Common myeloid progenitor, CD34-positive (primary cell): ENCODE results near the gene BCAR3.

Experiments
- CTCF ChIA-PET: fragments of 350-600 bp; sonication (Branson Sonifier 250); formaldehyde crosslinking; loops from one replicate; lab custom pipeline; 2021; ENCODE audit warnings: antibody characterized with exemption; lab: Charles Lee
- POLR2A ChIA-PET: fragments of 350-600 bp; sonication (Branson Sonifier 250); formaldehyde crosslinking; loops from one replicate; lab custom pipeline; 2021; ENCODE audit warnings: antibody characterized with exemption; lab: Charles Lee
- DNase-seq, 3 donors: peaks; one replicate each; pipeline versions ENCODE4 v3.0.0 to v3.0.0-alpha.2; 2013
- H3K27ac ChIP-seq, 2 experiments: 1 replicate in 1 of 2; 2 replicates in 1 of 2; pipeline ENCODE4 v1.7.0; 2013; ENCODE audit warnings: inconsistent platforms in 2 of 2, low read length in 2 of 2, mild to moderate bottlenecking in 2 of 2, low read depth in 1 of 2, moderate library complexity in 1 of 2; ENCODE audit not compliant: severe bottlenecking in 2 of 2, insufficient read depth in 1 of 2, poor library complexity in 1 of 2
- H3K27me3 ChIP-seq, 5 experiments: replicated peaks in 2 of 5; 1 replicate in 3 of 5; 2 replicates in 2 of 5; pipeline versions ENCODE4 v1.6.1 to v1.7.0; 2013; ENCODE audit warnings: low read length in 4 of 5, mild to moderate bottlenecking in 2 of 5, moderate library complexity in 2 of 5, inconsistent platforms in 1 of 5; ENCODE audit not compliant: insufficient read depth in 5 of 5, control insufficient read depth in 4 of 5
- H3K36me3 ChIP-seq, 4 experiments: 1 replicate in 2 of 4; 2 replicates in 2 of 4; pipeline versions ENCODE4 v1.6.1 to v1.7.0; 2013; ENCODE audit warnings: low read length in 3 of 4, control low read depth in 1 of 4, mild to moderate bottlenecking in 1 of 4; ENCODE audit not compliant: control insufficient read depth in 4 of 4, insufficient read depth in 4 of 4
- H3K4me1 ChIP-seq, 4 experiments: 1 replicate in 3 of 4; 2 replicates in 1 of 4; pipeline versions ENCODE4 v1.6.1 to v1.7.1; 2013; ENCODE audit warnings: low read length in 3 of 4, mild to moderate bottlenecking in 3 of 4, control low read depth in 1 of 4, inconsistent platforms in 1 of 4, moderate library complexity in 1 of 4; ENCODE audit not compliant: control insufficient read depth in 4 of 4, insufficient read depth in 4 of 4; ENCODE audit errors: control extremely low read depth in 1 of 4
- H3K4me3 ChIP-seq, 7 experiments: 1 replicate in 4 of 7; 2 replicates in 3 of 7; pipeline versions ENCODE4 v1.5.1 to v1.7.0; 2013; ENCODE audit warnings: mild to moderate bottlenecking in 7 of 7, low read length in 6 of 7, moderate library complexity in 6 of 7, inconsistent platforms in 2 of 7, low read depth in 2 of 7, control low read depth in 1 of 7; ENCODE audit not compliant: insufficient read depth in 4 of 7, control insufficient read depth in 1 of 7; ENCODE audit errors: extremely low read depth in 1 of 7
- H3K9me3 ChIP-seq, 5 experiments: 1 replicate in 4 of 5; 2 replicates in 1 of 5; pipeline versions ENCODE4 v1.6.1 to v1.7.1; 2013; ENCODE audit warnings: low read length in 4 of 5, mild to moderate bottlenecking in 2 of 5, inconsistent platforms in 1 of 5, low read depth in 1 of 5, moderate library complexity in 1 of 5; ENCODE audit not compliant: control insufficient read depth in 4 of 5, insufficient read depth in 2 of 5; ENCODE audit errors: control extremely low read depth in 1 of 5
- WGBS: methylation state at CpG from one replicate; pipeline ENCODE4 v1.1.5; 2013; ENCODE audit not compliant: insufficient coverage; 5-methylcytosine and 5-hydroxymethylcytosine counted together

BCAR3 gene

DNA sequence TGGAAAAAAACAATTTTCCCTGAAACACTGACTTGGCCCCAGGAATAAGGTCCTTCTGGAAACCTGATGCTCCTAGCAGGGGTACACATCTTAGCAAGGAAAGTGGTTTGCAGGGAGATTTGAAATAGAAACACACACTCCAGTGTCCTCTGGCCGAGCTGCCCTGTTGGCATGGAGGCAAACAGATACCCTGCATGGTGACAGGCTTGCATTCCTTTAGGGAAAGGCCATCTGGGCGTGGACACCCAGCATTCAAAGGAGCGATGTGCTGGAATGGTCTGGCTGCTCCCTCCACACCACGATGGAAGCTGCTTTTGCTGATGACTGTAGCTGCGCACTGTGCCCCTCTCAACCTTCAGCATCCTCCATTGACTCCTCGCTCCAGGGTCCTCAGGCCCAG, 41.5 kb upstream of the BCAR3 start:
- ChIA-PET CTCF (no interaction called here), POLR2A (interaction anchor here (1.0 kb wide), 1 partner anchor 12 kb away, joined by 3 read pairs; no protein-coding TSS in a partner anchor)
- DNase-seq, result no peak
- 95% methylated on average over 4 of the region's 6 CpGs for WGBS
- H3K27me3 ChIP-seq, result no peaks in the 10 kb centered on the region
- H3K36me3 ChIP-seq, result no peaks in the 10 kb centered on the region
- H3K4me3 ChIP-seq, result no peak overlapping the region
- no peak overlapping the region for H3K27ac ChIP-seq
- H3K9me3 ChIP-seq, result no peaks in the 10 kb centered on the region
- peaks cover 0 to 11% (median 3%) of the 10 kb centered on the region in 4 experiments for H3K4me1 ChIP-seq

DNA sequence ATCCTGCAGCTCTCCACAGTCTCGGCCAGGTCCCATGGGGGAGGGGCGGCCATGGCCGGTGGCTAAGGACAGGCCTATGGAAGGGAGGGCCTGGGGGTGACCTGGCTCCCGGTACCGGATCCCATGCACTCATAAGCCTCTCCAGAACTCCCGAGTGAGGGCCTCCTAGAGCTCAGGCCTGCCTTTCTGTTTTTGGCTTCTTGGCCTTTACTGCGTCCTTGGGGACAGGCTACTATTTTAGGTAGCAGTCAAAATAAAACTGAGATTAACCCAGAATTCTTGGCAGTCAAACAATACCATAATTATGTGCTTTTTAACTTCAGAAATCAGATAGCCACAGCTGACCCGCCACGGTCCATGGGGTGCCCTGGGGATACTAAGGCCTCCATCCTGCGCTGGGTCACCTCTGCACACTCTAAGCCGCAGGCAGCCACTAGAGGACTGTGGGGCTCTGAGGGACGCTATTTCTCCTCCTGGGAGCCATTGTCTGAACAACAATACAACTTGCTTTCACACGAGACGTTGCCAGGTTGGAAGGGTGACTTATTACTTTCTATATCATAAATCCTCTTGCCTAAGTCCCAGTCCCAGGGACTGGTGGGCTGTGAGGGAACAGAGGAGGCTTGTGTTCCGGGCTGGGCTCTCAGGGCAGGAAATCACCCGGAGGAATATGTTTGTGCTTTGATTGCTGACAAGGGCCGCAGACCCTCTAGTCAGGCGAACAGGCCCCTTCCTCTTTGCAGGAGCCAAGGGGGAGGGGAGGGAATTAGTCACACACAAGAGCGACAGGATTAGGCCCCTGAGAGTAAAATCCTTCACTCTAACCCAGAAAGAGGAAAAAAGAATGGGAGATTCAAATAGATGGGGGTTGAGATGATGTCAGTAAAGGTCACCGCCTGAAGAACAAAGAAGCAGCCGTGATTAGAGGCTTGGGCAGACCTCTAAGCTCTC, 40.7 kb upstream of the BCAR3 start:
- CTCF ChIA-PET, result no interaction called here

DNA sequence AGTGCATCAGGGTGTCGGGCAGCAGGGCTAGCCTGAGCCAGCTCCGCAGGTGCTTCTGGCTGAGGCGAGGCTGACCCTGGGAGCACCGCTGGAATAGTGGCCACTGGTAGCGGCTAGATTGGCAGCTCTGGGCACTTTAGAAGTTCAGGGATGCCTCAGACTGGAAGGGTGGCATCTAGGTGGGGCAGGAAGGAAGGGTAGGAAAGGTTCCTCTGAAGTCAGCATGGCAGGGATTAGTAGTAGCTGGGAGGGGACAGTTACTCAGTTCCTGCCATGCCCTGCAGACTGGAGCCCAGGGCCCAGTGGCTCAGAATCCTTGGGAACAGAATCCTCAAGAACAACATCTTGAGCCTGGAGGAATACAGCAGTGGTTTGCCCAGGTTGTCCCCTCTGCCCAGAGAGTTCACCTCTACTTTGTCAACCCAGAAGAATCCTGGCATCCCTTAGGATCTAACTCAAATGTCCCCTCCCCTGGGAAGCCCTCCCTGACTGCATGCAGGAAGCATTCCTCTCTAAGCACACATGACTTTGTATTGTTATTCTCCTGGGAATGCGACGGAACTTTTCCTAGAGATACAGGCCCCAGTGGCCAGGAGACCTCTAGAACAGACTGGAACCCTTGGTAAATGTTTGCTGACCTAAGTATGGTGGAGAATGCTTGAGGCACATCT, 39.5 kb upstream of the BCAR3 start:
- peaks cover 0 to 11% (median 3%) of the 10 kb centered on the region in 4 experiments for H3K4me1 ChIP-seq
- no peaks in the 10 kb centered on the region for H3K27me3 ChIP-seq
- no peak overlapping the region for H3K27ac ChIP-seq
- H3K4me3 ChIP-seq, result peak overlapping the region in 1 of 7 experiments; percentile 4
- ChIA-PET POLR2A (no interaction called here), CTCF (no interaction called here)
- no peaks in the 10 kb centered on the region for H3K36me3 ChIP-seq
- no peak for DNase-seq
- WGBS, result 95% methylated on average over 7 of the region's 7 CpGs
- peaks cover 0 to 3% (median 0%) of the 10 kb centered on the region in 5 experiments for H3K9me3 ChIP-seq

More for the DNA sequence above, 40.7 kb upstream of the BCAR3 start:
- H3K4me3 ChIP-seq, result no peak overlapping the region
- peak in 2 of 3 donors; percentile 7 to 24 for DNase-seq
- 88% methylated on average over 12 of the region's 21 CpGs for WGBS
- peaks cover 0 to 11% (median 3%) of the 10 kb centered on the region in 4 experiments for H3K4me1 ChIP-seq
- H3K36me3 ChIP-seq, result no peaks in the 10 kb centered on the region
- no peak overlapping the region for H3K27ac ChIP-seq
- H3K27me3 ChIP-seq, result no peaks in the 10 kb centered on the region
- POLR2A ChIA-PET, result interaction anchor here (1.0 kb wide), 1 partner anchor 12 kb away, joined by 3 read pairs; no protein-coding TSS in a partner anchor
- H3K9me3 ChIP-seq, result no peaks in the 10 kb centered on the region

DNA sequence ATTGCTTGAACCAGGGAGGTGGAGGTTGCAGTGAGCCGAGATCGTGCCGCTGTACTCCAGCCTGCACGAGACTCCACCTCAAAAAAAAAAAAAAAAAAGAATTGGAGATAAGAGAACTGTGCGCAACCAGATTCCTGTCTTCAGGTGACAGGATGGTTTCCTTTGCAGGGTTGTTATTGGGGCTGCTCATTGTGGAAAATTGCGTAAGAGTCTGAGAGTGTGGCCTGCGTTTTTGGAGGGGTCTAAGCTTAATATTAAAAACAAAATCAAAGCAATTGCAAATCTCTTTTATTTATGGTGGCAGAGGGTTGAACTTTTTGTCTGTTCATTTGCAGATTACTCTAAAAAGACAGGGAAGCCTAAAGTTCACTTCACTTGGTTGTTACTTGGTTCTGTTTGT, 36.0 kb upstream of the BCAR3 start:
- WGBS, result 100% methylated on average over 4 of the region's 7 CpGs
- CTCF ChIA-PET, result no interaction called here
- Histone ChIP-seq H3K9me3 (peaks cover 0 to 3% (median 0%) of the 10 kb centered on the region in 5 experiments), H3K4me1 (peaks cover 0 to 5% (median 4%) of the 10 kb centered on the region in 4 experiments), H3K4me3 (no peak overlapping the region), H3K36me3 (no peaks in the 10 kb centered on the region), H3K27ac (no peak overlapping the region), H3K27me3 (no peaks in the 10 kb centered on the region)
- DNase-seq, result no peak
- POLR2A ChIA-PET, result no interaction called here

DNA sequence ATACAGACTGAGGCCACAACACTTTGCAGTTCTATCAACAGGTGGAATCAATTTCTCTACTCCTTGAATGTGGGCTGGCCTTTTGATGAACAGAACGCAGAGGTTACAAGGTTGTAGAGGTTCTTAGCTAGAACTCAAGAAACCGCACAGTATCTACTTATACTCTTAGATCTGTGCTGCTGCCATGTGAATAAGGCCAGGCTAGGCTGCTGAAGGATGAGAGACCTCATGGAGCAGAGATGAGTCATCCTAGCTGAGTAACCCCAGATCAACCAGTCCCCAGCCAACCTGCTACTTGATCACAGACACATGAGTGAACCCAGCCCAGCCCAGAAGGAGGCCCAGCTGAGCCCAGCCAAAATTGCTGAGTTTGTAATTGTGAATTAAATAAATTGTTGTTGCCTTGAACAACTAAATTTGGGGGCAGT, 35.3 kb upstream of the BCAR3 start:
- Histone ChIP-seq H3K27ac (no peak overlapping the region), H3K36me3 (no peaks in the 10 kb centered on the region), H3K9me3 (peaks cover 0 to 3% (median 0%) of the 10 kb centered on the region in 5 experiments), H3K4me1 (peaks cover 0 to 7% (median 4%) of the 10 kb centered on the region in 4 experiments), H3K27me3 (peaks cover 0 to under 1% (median 0%) of the 10 kb centered on the region in 5 experiments), H3K4me3 (no peak overlapping the region)
- ChIA-PET POLR2A (no interaction called here), CTCF (interaction anchor here (1.1 kb wide), 1 partner anchor 18 kb away, joined by 3 read pairs; no protein-coding TSS in a partner anchor)
- DNase-seq, result peak in 2 of 3 donors; percentile 13 to 37
- WGBS, result 94% methylated on average over 2 of the region's 2 CpGs

DNA sequence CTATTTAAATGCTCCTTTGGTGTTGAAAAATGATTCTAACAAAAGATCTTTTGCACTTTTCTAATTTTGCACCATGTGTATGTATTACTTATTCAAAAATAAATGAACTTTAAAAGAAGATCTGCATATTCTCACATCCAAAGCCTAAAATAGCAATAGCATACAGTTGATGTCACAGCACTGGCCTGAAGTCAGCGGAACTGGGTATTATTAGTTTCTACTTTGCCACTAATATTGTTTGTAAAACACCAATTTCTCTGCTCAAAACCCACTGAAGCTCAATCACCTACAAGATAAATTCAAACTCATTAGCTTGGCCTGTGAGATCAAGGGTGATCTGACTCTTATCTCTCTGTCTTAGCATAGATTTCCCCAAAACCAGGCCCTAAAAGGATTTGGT, 34.5 kb upstream of the BCAR3 start:
- peaks cover 0 to 3% (median 0%) of the 10 kb centered on the region in 5 experiments for H3K27me3 ChIP-seq
- H3K36me3 ChIP-seq, result no peaks in the 10 kb centered on the region
- no peak for DNase-seq
- H3K27ac ChIP-seq, result no peak overlapping the region
- 100% methylated on average over 1 of the region's 1 CpG for WGBS
- peaks cover 0 to 3% (median 0%) of the 10 kb centered on the region in 5 experiments for H3K9me3 ChIP-seq
- peaks cover 0 to 7% (median 4%) of the 10 kb centered on the region in 4 experiments for H3K4me1 ChIP-seq
- H3K4me3 ChIP-seq, result no peak overlapping the region
- ChIA-PET CTCF (interaction anchor here (0.9 to 1.1 kb wide), 2 partner anchors 19 to 99 kb away, joined by 3 read pairs; no protein-coding TSS in a partner anchor), POLR2A (interaction anchor here (0.6 kb wide), 1 partner anchor 356 kb away, joined by 6 read pairs; no protein-coding TSS in a partner anchor)
